ENCODE measurements around the gene NUMB.
"Not testable (repeated sequence)": the region's sequence is repeated elsewhere in the genome, so short reads cannot be mapped to it uniquely, and the experiment has no call there.

DNA sequence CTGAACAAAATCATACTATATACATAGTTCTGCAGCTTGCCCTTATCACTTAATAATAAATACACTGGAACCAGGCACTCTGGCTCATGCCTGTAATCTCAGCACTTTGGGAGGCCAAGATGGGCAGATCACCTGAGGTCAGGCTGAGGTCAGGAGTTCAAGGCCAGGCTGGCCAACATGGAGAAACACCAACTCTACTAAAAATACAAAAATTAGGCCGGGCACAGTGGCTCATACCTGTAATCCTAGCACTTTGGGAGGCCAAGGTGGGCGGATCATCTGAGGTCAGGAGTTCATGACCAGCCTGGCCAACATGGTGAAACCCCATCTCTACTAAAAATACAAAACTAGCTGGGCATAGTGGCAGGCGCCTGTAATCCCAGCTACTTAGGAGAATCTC, 109.3 kb downstream of the NUMB start:
- not testable (repeated sequence) for TF ChIP-seq POLR2A (IDR thresholded peaks at IDR 0.05; ENCODE audit: low read length); GATA1 (IDR thresholded peaks at IDR 0.05; ENCODE audit: low read depth, low read length)

Measured in erythroblast (primary cell).